Choroid plexus epithelial cell (primary cell): ENCODE results near the gene RAPGEF3.

ENCODE experiments used
- DNase-seq: peaks from one replicate; pipeline ENCODE4 v3.0.0-alpha.2; 2010; ENCODE audit warnings: low read depth
- H3K4me3 ChIP-seq: 2 replicates; pipeline ENCODE4 v1.5.1; 2011; ENCODE audit warnings: low read depth, mild to moderate bottlenecking, control low read depth, low read length, moderate library complexity
- TF ChIP-seq, protein P1 (sequence below): conservative IDR thresholded peaks from 2 replicates; pipeline ENCODE4 v1.5.1; 2011; ENCODE audit warnings: low read depth, mild to moderate bottlenecking, control low read depth, inconsistent platforms, low read length, moderate library complexity

RAPGEF3 gene

GRCh38 chr12:47746073-47746472 lies 12.6 kb downstream of the RAPGEF3 start:
- TF ChIP-seq, protein P1, sequence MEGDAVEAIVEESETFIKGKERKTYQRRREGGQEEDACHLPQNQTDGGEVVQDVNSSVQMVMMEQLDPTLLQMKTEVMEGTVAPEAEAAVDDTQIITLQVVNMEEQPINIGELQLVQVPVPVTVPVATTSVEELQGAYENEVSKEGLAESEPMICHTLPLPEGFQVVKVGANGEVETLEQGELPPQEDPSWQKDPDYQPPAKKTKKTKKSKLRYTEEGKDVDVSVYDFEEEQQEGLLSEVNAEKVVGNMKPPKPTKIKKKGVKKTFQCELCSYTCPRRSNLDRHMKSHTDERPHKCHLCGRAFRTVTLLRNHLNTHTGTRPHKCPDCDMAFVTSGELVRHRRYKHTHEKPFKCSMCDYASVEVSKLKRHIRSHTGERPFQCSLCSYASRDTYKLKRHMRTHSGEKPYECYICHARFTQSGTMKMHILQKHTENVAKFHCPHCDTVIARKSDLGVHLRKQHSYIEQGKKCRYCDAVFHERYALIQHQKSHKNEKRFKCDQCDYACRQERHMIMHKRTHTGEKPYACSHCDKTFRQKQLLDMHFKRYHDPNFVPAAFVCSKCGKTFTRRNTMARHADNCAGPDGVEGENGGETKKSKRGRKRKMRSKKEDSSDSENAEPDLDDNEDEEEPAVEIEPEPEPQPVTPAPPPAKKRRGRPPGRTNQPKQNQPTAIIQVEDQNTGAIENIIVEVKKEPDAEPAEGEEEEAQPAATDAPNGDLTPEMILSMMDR: no peak
- DNase-seq: no peak
- no peak overlapping the region for H3K4me3 ChIP-seq

DNA sequence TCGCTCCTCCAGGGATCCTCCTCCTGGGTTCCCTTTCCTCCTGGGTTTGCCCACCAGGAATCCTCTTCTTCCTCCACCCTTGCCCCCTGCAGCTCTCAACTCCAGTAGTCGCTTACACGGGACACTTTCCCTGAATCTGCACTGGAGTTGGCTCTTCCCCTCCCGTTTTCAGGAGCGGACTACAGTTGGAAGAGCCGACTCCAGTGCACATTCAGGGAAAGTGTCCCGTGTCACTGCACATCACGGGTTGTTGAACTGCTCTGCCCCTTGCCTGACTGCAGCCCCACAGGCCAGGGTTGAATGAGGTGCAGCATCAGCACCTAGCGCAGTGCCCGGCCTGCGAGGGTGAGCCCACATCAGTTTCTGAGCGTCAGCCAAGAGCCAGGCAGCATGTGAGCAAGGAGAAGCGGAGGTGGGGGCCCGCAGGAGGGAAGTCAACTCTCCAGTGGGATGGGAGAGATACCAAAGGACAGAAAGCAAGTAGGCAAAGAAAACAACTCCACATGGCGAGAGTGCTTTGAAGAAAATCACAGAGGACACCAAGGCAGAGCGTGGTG lies 13.1 kb downstream of the RAPGEF3 start:
- no peak overlapping the region for H3K4me3 ChIP-seq
- DNase-seq: no peak
- TF ChIP-seq, protein P1: no peak

- DNase-seq: no peak
- H3K4me3 ChIP-seq: no peak overlapping the region
These were observed 13.8 kb downstream of the RAPGEF3 start for GRCh38 chr12:47744778-47745436.

GRCh38 chr12:47744005-47744651 lies 14.6 kb downstream of the RAPGEF3 start:
- no peak overlapping the region for H3K4me3 ChIP-seq
- no peak for DNase-seq
- TF ChIP-seq, protein P1: peak; percentile 56

More at GRCh38 chr12:47744778-47745436, 13.8 kb downstream of the RAPGEF3 start:
- TF ChIP-seq, protein P1: no peak

DNA sequence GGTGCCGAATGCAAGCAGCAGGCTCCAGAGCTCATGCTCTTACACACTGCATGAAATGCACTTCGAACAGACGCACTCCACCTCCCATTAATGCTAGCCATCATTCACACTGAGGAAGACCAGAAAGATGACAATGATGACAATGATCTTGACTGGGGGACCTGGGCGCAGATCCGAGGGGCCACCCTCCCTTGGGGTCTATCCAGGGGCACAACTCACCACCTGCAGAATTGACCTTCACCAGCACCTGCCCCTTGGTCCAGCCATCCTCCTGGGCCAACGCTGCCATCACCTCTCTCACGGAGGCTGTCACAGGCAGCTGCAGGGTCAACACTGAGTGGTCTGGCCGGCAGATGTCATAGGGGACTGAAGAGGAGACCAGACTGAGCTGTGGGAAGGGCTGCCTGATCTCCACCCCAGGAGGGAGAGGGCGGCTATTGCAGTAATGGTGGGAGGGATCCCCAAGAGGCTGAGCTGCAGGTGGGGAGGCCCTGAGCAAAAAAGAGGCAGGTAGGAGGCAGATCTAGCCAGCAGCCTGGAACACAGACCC lies 15.3 kb downstream of the RAPGEF3 start:
- TF ChIP-seq, protein P1: no peak
- H3K4me3 ChIP-seq: no peak overlapping the region
- DNase-seq: no peak

DNA sequence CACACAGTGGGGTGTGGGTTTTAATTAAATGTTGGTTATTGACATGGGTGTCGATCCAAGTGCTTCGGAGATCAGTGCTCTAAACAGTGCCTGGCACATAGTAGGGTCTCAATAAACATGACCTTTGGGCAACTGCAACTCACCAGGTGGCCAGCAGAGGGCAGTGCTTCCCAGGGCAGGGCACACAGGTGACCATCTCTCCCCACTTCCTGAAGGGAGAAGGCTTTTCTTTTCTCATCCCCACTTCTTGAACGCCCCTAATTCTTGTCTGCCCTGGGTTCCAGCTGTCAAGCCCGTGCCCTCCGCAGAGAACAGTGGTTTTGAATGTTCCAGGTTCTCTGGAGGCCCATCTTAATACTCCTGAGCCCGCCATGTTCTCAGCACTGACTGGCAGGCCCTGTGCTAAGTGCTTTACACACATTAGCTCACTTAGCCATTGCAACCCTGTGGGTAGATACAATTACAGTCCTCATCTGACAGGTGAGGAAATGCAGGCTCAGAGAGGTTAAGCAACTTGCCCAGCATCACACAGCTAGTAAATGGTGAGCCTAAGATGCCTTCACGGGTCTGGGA lies 16.3 kb downstream of the RAPGEF3 start:
- TF ChIP-seq, protein P1: peak; percentile 99
- H3K4me3 ChIP-seq: no peak overlapping the region

More for the DNA sequence above, 16.3 kb downstream of the RAPGEF3 start:
- DNase-seq: peak; percentile 37
